Fibroblast of gingiva (primary cell): ENCODE results near the gene PXMP4.
A peak's percentile ranks its signal among the peaks of the same experiment; 100 is the strongest.

Experiments used
- DNase-seq: peaks from one replicate; pipeline ENCODE4 v3.0.0-alpha.2; 2011; ENCODE audit warnings: low read depth

Gene PXMP4

GRCh38 chr20:33731693-33732165 lies 11.6 kb upstream of the PXMP4 start, which contains the start of gene ZNF341:
Gene ZNF341 (plus strand): TSS chr20:33731996. CDS start chr20:33732022, 26 bp downstream.
- no peak for DNase-seq

GRCh38 chr20:33730946-33731692 lies 11.0 kb upstream of the PXMP4 start:
- no peak for DNase-seq

GRCh38 chr20:33729101-33729500 lies 9.0 kb upstream of the PXMP4 start:
- no peak for DNase-seq

- no peak for DNase-seq
Measured at GRCh38 chr20:33728463-33728862, 8.4 kb upstream of the PXMP4 start.

- DNase-seq, result no peak
Measured at GRCh38 chr20:33727806-33728205, 7.7 kb upstream of the PXMP4 start.

- DNase-seq, result no peak
Measured at GRCh38 chr20:33727115-33727479, 7.0 kb upstream of the PXMP4 start.

GRCh38 chr20:33725607-33726264 lies 5.6 kb upstream of the PXMP4 start:
- no peak for DNase-seq

GRCh38 chr20:33724439-33725094 lies 4.5 kb upstream of the PXMP4 start:
- peak; percentile 58 for DNase-seq

GRCh38 chr20:33721391-33722140 lies 1.5 kb upstream of the PXMP4 start:
- no peak for DNase-seq

- DNase-seq, result no peak
Measured at GRCh38 chr20:33719277-33719988, 677 bp downstream of the PXMP4 start.

GRCh38 chr20:33716498-33716897 lies 3.6 kb downstream of the PXMP4 start:
- DNase-seq, result no peak

GRCh38 chr20:33713865-33714367 lies 6.2 kb downstream of the PXMP4 start:
- no peak for DNase-seq

GRCh38 chr20:33711446-33711738 lies 8.7 kb downstream of the PXMP4 start:
- DNase-seq, result no peak

- DNase-seq, result no peak
Measured at GRCh38 chr20:33710681-33711445, 9.2 kb downstream of the PXMP4 start.

- no peak for DNase-seq
Measured at GRCh38 chr20:33709905-33710541, 10.1 kb downstream of the PXMP4 start.

- no peak for DNase-seq
Measured at GRCh38 chr20:33709398-33709797, 10.7 kb downstream of the PXMP4 start.

- no peak for DNase-seq
Measured at GRCh38 chr20:33707668-33708067, 12.4 kb downstream of the PXMP4 start.

GRCh38 chr20:33704197-33704924 lies 15.7 kb downstream of the PXMP4 start:
- DNase-seq, result no peak

- DNase-seq, result no peak
Measured at GRCh38 chr20:33703498-33704137, 16.5 kb downstream of the PXMP4 start.
